Measurements from ENCODE around the gene TEC. TPM values are rescaled to one million over a fixed set of nuclear protein-coding genes. Genes with fewer than 3 reads are reported as not detected.

TEC gene
- total and polyA plus RNA-seq, 2 of the 8 experiments (the other 6 are each of a cell fraction or from before 2014, with no cell fraction given): 0.73 to 1.8 TPM

GRCh38 chr4:48241731-48242130, 27.9 kb downstream of the TEC start (continued):
- no peak for TF ChIP-seq CHD7 (IDR thresholded peaks at IDR 0.05; ENCODE audit: insufficient replicate concordance, low read length)
- no peak for TF ChIP-seq KDM1A (IDR thresholded peaks at IDR 0.05; ENCODE audit: borderline replicate concordance, low read length)
- no peak for TF ChIP-seq TBP (IDR thresholded peaks at IDR 0.05; ENCODE audit: low read depth, low read length)
- no peak for TF ChIP-seq SP2 (IDR thresholded peaks at IDR 0.05; ENCODE audit: low read length)
- TF ChIP-seq, protein P1, sequence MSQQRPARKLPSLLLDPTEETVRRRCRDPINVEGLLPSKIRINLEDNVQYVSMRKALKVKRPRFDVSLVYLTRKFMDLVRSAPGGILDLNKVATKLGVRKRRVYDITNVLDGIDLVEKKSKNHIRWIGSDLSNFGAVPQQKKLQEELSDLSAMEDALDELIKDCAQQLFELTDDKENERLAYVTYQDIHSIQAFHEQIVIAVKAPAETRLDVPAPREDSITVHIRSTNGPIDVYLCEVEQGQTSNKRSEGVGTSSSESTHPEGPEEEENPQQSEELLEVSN (IDR thresholded peaks at IDR 0.05): no peak
- no peak for TF ChIP-seq BACH1 (IDR thresholded peaks at IDR 0.05; ENCODE audit: low read length)
- TF ChIP-seq YY1 (IDR thresholded peaks at IDR 0.05; ENCODE audit: low read depth, low read length): no peak
- TF ChIP-seq CEBPB (IDR thresholded peaks at IDR 0.05; ENCODE audit: low read depth, low read length): no peak
- TF ChIP-seq KDM4A (IDR thresholded peaks at IDR 0.05; ENCODE audit: low read depth, low read length, severe bottlenecking): no peak
- TF ChIP-seq, protein P2, sequence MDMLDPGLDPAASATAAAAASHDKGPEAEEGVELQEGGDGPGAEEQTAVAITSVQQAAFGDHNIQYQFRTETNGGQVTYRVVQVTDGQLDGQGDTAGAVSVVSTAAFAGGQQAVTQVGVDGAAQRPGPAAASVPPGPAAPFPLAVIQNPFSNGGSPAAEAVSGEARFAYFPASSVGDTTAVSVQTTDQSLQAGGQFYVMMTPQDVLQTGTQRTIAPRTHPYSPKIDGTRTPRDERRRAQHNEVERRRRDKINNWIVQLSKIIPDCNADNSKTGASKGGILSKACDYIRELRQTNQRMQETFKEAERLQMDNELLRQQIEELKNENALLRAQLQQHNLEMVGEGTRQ (IDR thresholded peaks at IDR 0.05; ENCODE audit: low read length): no peak
- no peak for TF ChIP-seq BRCA1 (IDR thresholded peaks at IDR 0.05; ENCODE audit: low read depth, low read length)

All from H1 (cell line).